Esophagus muscularis mucosa (tissue), 4 donors: Measurements from ENCODE around the gene CDKL2. TPM values are rescaled to one million over a fixed set of nuclear protein-coding genes. Genes with fewer than 3 reads are reported as not detected.

Experiments used
- DNase-seq: peaks from one replicate; pipeline ENCODE4 v3.0.0-alpha.2; 2017; ENCODE audit errors: extremely low spot score
- H3K27ac ChIP-seq, 4 donors: fragments of 200-600 bp; sonication (generic); replicated peaks in 1 of 4; 1 replicate in 3 of 4; 2 replicates in 1 of 4; pipeline ENCODE4 v1.5.1; 2016 to 2019; ENCODE audit warnings: mild to moderate bottlenecking in 1 of 4
- H3K27me3 ChIP-seq, 4 donors: fragments of 200-600 bp; sonication (generic); one replicate each; pipeline versions ENCODE4 v1.5.1 to v1.6.0; 2016 to 2019
- H3K36me3 ChIP-seq, 4 donors: fragments of 200-600 bp; sonication (generic); one replicate each; pipeline ENCODE4 v1.5.1; 2016 to 2019
- H3K4me1 ChIP-seq, 4 donors: fragments of 200-600 bp; sonication (generic); one replicate each; pipeline ENCODE4 v1.5.1; 2016 to 2019
- H3K4me3 ChIP-seq, 4 donors: fragments of 200-600 bp; sonication (generic); 1 replicate in 2 of 4; 2 replicates in 2 of 4; pipeline ENCODE4 v1.5.1; 2016 to 2019; ENCODE audit warnings: mild to moderate bottlenecking in 4 of 4, moderate library complexity in 1 of 4
- H3K9me3 ChIP-seq, 4 donors: fragments of 200-600 bp; sonication (generic); 1 replicate in 3 of 4; 2 replicates in 1 of 4; pipeline ENCODE4 v1.5.1; 2016 to 2019
- CTCF ChIP-seq, 3 experiments: fragments of 200-600 bp in 2 of 3; fragments of 450-650 bp in 1 of 3; sonication (generic) in 2 of 3; IDR thresholded peaks; one replicate each; pipeline ENCODE4 v1.5.1; 2017 to 2019; ENCODE audit warnings: antibody characterized with exemption in 3 of 3, mild to moderate bottlenecking in 2 of 3, moderate library complexity in 1 of 3
- EP300 ChIP-seq: sonication (generic); formaldehyde crosslinking; IDR thresholded peaks from one replicate; pipeline ENCODE4 v1.6.1; 2017; ENCODE audit warnings: antibody characterized with exemption
- POLR2A ChIP-seq: fragments of 450-650 bp; IDR thresholded peaks from one replicate; pipeline ENCODE4 v1.6.1; 2017; ENCODE audit warnings: antibody characterized with exemption, moderate library complexity, mild to moderate bottlenecking, low read depth
- POLR2AphosphoS5 ChIP-seq, 2 donors: sonication (generic); formaldehyde crosslinking; IDR thresholded peaks; one replicate each; pipeline ENCODE4 v1.6.1; 2017; ENCODE audit warnings: antibody characterized with exemption in 2 of 2
- WGBS: methylation state at CpG from one replicate; pipeline ENCODE4 v1.1.5; 2018; 5-methylcytosine and 5-hydroxymethylcytosine counted together
- intact Hi-C: fragments of 100-400 bp; cut with DNase I; formaldehyde crosslinking; loops from one replicate; pipeline ENCODE4 v1.15.1; 2023
- total RNA-seq, 4 donors: library from RNA; depleted of rRNA; stranded (reverse); fragments of >200 nt; gene quantifications; one replicate each; pipeline versions ENCODE4 v1.1.0 to v1.2.1, GENCODE V29; 2016

CDKL2 gene
- total RNA-seq, 4 donors from 2014 or later: 2.9 to 6.2 (median 3.1) TPM

- Histone ChIP-seq H3K4me1 (no peaks in the 10 kb centered on the region), H3K27me3 (peaks cover 0 to 12% (median 0%) of the 10 kb centered on the region in 4 donors), H3K9me3 (no peaks in the 10 kb centered on the region), H3K4me3 (no peak overlapping the region), H3K36me3 (no peaks in the 10 kb centered on the region), H3K27ac (no peak overlapping the region)
- intact Hi-C loops: no loop called here
- DNase-seq: no peak
- TF ChIP-seq POLR2A (no peak), CTCF (IDR thresholded peaks at IDR 0.05) (no peak), POLR2AphosphoS5 (IDR thresholded peaks at IDR 0.05) (no peak), EP300 (no peak)
- WGBS: 64% methylated on average over 1 of the region's 1 CpG
Observed at GRCh38 chr4:75566911-75567310, 63.4 kb downstream of the CDKL2 start.

GRCh38 chr4:75565481-75565880, 64.8 kb downstream of the CDKL2 start:
- Histone ChIP-seq H3K4me3 (no peak overlapping the region), H3K9me3 (no peaks in the 10 kb centered on the region), H3K27me3 (peaks cover 0 to 12% (median 0%) of the 10 kb centered on the region in 4 donors), H3K36me3 (no peaks in the 10 kb centered on the region), H3K27ac (no peak overlapping the region), H3K4me1 (no peaks in the 10 kb centered on the region)
- no peak for TF ChIP-seq POLR2AphosphoS5 (IDR thresholded peaks at IDR 0.05)
- no peak for TF ChIP-seq EP300
- TF ChIP-seq CTCF (IDR thresholded peaks at IDR 0.05): no peak
- TF ChIP-seq POLR2A: no peak
- no peak for DNase-seq
- intact Hi-C loops: no loop called here

GRCh38 chr4:75564023-75564422, 66.3 kb downstream of the CDKL2 start:
- H3K4me3 ChIP-seq: no peak overlapping the region
- no peak overlapping the region for H3K27ac ChIP-seq
- no peak for DNase-seq
- intact Hi-C loops: no loop called here
- TF ChIP-seq POLR2AphosphoS5 (IDR thresholded peaks at IDR 0.05) (no peak), CTCF (IDR thresholded peaks at IDR 0.05) (no peak), POLR2A (no peak), EP300 (no peak)
- 89% methylated on average over 11 of the region's 11 CpGs for WGBS
- no peaks in the 10 kb centered on the region for H3K36me3 ChIP-seq
- peaks cover 0 to 12% (median 0%) of the 10 kb centered on the region in 4 donors for H3K27me3 ChIP-seq
- no peaks in the 10 kb centered on the region for H3K9me3 ChIP-seq
- no peaks in the 10 kb centered on the region for H3K4me1 ChIP-seq

GRCh38 chr4:75561789-75562188, 68.5 kb downstream of the CDKL2 start:
- Histone ChIP-seq H3K4me3 (no peak overlapping the region), H3K27ac (no peak overlapping the region), H3K36me3 (no peaks in the 10 kb centered on the region), H3K4me1 (no peaks in the 10 kb centered on the region), H3K27me3 (no peaks in the 10 kb centered on the region), H3K9me3 (no peaks in the 10 kb centered on the region)
- intact Hi-C loops: no loop called here
- TF ChIP-seq POLR2AphosphoS5 (IDR thresholded peaks at IDR 0.05): no peak
- TF ChIP-seq CTCF (IDR thresholded peaks at IDR 0.05): no peak
- no peak for TF ChIP-seq EP300
- no peak for TF ChIP-seq POLR2A
- 76% methylated on average over 8 of the region's 8 CpGs for WGBS
- DNase-seq: no peak

- Histone ChIP-seq H3K4me1 (no peaks in the 10 kb centered on the region), H3K9me3 (no peaks in the 10 kb centered on the region), H3K36me3 (no peaks in the 10 kb centered on the region), H3K4me3 (no peak overlapping the region), H3K27ac (no peak overlapping the region), H3K27me3 (peaks cover 0 to 3% (median 0%) of the 10 kb centered on the region in 4 donors)
- 86% methylated on average over 8 of the region's 8 CpGs for WGBS
- no peak for TF ChIP-seq POLR2AphosphoS5 (IDR thresholded peaks at IDR 0.05)
- TF ChIP-seq POLR2A: no peak
- no peak for TF ChIP-seq CTCF (IDR thresholded peaks at IDR 0.05)
- no peak for TF ChIP-seq EP300
- DNase-seq: no peak
- intact Hi-C loops: no loop called here
Observed at GRCh38 chr4:75557696-75558095, 72.6 kb downstream of the CDKL2 start.
